Measurements from ENCODE around the gene BRINP2. TPM values are rescaled to one million over a fixed set of nuclear protein-coding genes. Genes with fewer than 3 reads are reported as not detected.

The BRINP2 gene
- total RNA-seq, 1 donor: not detected

- no peak for TF ChIP-seq CTCF (IDR thresholded peaks at IDR 0.05; ENCODE audit: insufficient read depth, low read length)
- no peak for DNase-seq (ENCODE audit: low read depth)
- peak within 1 kb of the TSS; percentile 49 for H3K4me3 ChIP-seq (ENCODE audit: low read depth, low read length)
Observed at GRCh38 chr1:177164380-177165068, 6.2 kb upstream of the BRINP2 start, which contains the start of gene ASTN1. Gene ASTN1 (minus strand): TSS chr1:177164712. CDS start chr1:177164676, 36 bp downstream.

- no peak for DNase-seq (ENCODE audit: low read depth)
- H3K4me3 ChIP-seq (ENCODE audit: low read depth, low read length): no peak overlapping the region
- TF ChIP-seq CTCF (IDR thresholded peaks at IDR 0.05; ENCODE audit: insufficient read depth, low read length): no peak
Observed at GRCh38 chr1:177165069-177165439, 5.7 kb upstream of the BRINP2 start.

DNA sequence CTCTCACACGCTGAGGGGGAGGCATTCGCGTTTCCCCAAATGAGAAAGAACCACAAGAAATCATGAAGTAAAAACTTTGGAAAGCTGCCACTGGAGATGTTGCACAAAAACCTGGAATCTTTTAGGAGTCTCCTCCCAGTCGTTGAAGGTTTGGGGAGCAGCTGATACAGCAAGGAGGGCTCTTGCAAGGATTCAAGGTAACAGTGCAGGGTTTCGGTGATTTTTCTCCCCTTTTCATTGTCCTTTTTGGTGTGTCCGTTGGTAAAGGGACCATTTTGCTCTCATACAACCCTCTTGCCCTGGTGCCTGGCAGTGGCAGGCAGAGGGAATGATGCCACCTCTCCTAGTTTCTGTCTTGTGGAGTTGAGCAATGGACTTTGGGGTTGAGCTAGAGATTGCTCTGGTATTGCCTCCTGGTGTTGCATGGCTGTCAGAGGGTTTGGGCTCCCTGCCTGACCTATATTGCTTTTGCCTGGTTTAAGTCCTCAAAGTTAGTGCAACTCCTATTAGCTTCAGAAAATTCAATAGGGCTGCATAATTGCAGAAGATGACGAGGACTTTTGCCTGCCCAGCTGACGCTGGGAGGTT is 872 bp downstream of the BRINP2 start:
- H3K4me3 ChIP-seq (ENCODE audit: low read depth, low read length): no peak overlapping the region
- DNase-seq (ENCODE audit: low read depth): peak; percentile 26
- TF ChIP-seq CTCF (IDR thresholded peaks at IDR 0.05; ENCODE audit: insufficient read depth, low read length): no peak

GRCh38 chr1:177172272-177172671 is 1.5 kb downstream of the BRINP2 start:
- DNase-seq (ENCODE audit: low read depth): no peak
- no peak overlapping the region for H3K4me3 ChIP-seq (ENCODE audit: low read depth, low read length)
- TF ChIP-seq CTCF (IDR thresholded peaks at IDR 0.05; ENCODE audit: insufficient read depth, low read length): no peak

DNA sequence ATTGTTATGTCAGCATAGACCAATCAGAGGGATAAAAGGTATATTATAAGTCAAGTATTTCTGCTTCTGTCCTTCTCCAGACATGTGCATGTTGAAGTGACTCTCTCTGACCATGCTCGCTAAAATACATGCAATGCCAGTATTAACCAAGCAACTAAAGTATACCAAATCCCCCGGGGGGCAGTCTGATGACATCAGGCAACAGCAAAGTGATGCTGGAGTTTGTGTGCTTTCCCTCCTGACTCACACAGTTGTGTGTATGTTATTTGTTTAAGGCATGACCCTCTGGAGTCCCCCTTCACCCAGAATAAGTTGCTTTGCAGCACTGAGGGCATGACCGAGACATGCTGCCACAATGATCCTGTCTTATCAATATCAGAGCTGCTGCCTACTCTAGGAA is 2.1 kb downstream of the BRINP2 start:
- no peak overlapping the region for H3K4me3 ChIP-seq (ENCODE audit: low read depth, low read length)
- no peak for TF ChIP-seq CTCF (IDR thresholded peaks at IDR 0.05; ENCODE audit: insufficient read depth, low read length)
- DNase-seq (ENCODE audit: low read depth): no peak

DNA sequence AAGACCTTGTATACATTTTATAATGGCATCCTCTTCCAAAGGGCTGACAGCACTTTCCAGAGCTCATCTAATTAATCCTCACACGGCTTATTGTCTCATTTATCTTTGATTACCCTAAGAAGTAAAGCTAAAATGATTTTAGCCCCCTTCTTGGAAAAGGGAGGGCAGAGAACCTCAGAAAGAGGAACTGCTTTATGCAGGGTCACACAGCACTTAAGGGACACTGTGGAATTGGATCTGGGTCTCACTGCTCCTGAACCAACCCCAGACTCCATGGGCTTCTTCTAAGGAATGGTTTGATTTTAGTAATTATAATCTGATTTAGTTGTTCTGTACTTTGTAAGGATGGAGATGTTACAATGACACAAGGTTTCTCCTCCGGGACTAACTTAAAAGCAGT is 3.2 kb downstream of the BRINP2 start:
- TF ChIP-seq CTCF (IDR thresholded peaks at IDR 0.05; ENCODE audit: insufficient read depth, low read length): no peak
- H3K4me3 ChIP-seq (ENCODE audit: low read depth, low read length): no peak overlapping the region
- no peak for DNase-seq (ENCODE audit: low read depth)
